ENCODE results near the gene NTNG2.

The NTNG2 gene

GRCh38 chr9:132221941-132222340, 60.1 kb downstream of the NTNG2 start:
- no peaks in the 10 kb centered on the region for H3K36me3 ChIP-seq (replicated peaks)
- no peak for TF ChIP-seq CTCF (IDR thresholded peaks at IDR 0.05; ENCODE audit: low read depth, low read length, missing control alignments)
- in situ Hi-C loops (cut with HindIII; ENCODE audit: low pct_ligation_motif_present, low sequenced_read_pairs), result no loop called here
- peaks cover 26% of the 10 kb centered on the region for H3K27me3 ChIP-seq (replicated peaks)
- no peak for DNase-seq
- H3K4me3 ChIP-seq (ENCODE audit: low read depth, low read length), result no peak overlapping the region
- H3K27ac ChIP-seq, result no peak overlapping the region

- in situ Hi-C loops (cut with HindIII; ENCODE audit: low pct_ligation_motif_present, low sequenced_read_pairs), result no loop called here
- H3K27me3 ChIP-seq (replicated peaks), result peaks cover 26% of the 10 kb centered on the region
- no peak for DNase-seq
- no peak overlapping the region for H3K27ac ChIP-seq
- no peak overlapping the region for H3K4me3 ChIP-seq (ENCODE audit: low read depth, low read length)
- no peak for TF ChIP-seq CTCF (IDR thresholded peaks at IDR 0.05; ENCODE audit: low read depth, low read length, missing control alignments)
- H3K36me3 ChIP-seq (replicated peaks), result no peaks in the 10 kb centered on the region
These were observed 62.8 kb downstream of the NTNG2 start for GRCh38 chr9:132224645-132225044.

GRCh38 chr9:132226571-132227430, 64.9 kb downstream of the NTNG2 start:
- Histone ChIP-seq H3K27ac (no peak overlapping the region), H3K36me3 (replicated peaks) (no peaks in the 10 kb centered on the region), H3K4me3 (ENCODE audit: low read depth, low read length) (no peak overlapping the region), H3K27me3 (replicated peaks) (peaks cover 23% of the 10 kb centered on the region)
- DNase-seq, result no peak
- TF ChIP-seq CTCF (IDR thresholded peaks at IDR 0.05; ENCODE audit: low read depth, low read length, missing control alignments), result no peak
- in situ Hi-C loops (cut with HindIII; ENCODE audit: low pct_ligation_motif_present, low sequenced_read_pairs), result no loop called here

GRCh38 chr9:132228062-132228461, 66.2 kb downstream of the NTNG2 start:
- TF ChIP-seq CTCF (IDR thresholded peaks at IDR 0.05; ENCODE audit: low read depth, low read length, missing control alignments), result no peak
- Histone ChIP-seq H3K27me3 (replicated peaks) (peaks cover 20% of the 10 kb centered on the region), H3K36me3 (replicated peaks) (no peaks in the 10 kb centered on the region), H3K4me3 (ENCODE audit: low read depth, low read length) (no peak overlapping the region), H3K27ac (no peak overlapping the region)
- DNase-seq, result no peak
- in situ Hi-C loops (cut with HindIII; ENCODE audit: low pct_ligation_motif_present, low sequenced_read_pairs), result no loop called here

DNA sequence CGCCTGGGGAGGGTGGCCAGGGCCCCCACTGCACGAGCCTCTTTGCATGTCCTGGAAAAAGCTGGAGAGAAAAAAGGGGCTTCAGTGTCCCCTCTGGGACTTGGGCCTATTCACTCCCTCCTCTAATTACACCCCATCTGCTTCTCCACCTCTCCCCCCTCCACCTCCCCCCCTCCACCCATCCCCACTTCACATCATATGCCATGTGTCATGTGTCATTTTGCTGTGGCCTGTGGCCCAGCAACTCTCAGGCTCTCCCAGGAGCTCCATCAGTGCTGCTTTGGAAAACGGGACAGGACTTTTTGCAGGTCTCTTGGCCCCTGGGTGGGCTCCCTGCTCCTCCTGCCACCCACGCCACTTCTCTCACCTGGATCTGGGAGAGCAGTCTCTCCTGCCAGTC, 68.7 kb downstream of the NTNG2 start:
- peaks cover 33% of the 10 kb centered on the region for H3K27me3 ChIP-seq (replicated peaks)
- no peak for DNase-seq
- H3K27ac ChIP-seq, result no peak overlapping the region
- no peak for TF ChIP-seq CTCF (IDR thresholded peaks at IDR 0.05; ENCODE audit: low read depth, low read length, missing control alignments)
- no peak overlapping the region for H3K4me3 ChIP-seq (ENCODE audit: low read depth, low read length)
- no peaks in the 10 kb centered on the region for H3K36me3 ChIP-seq (replicated peaks)
- in situ Hi-C loops (cut with HindIII; ENCODE audit: low pct_ligation_motif_present, low sequenced_read_pairs), result no loop called here
